ENCODE measurements around the gene CFAP69. TPM values are rescaled to one million over a fixed set of nuclear protein-coding genes. Genes with fewer than 3 reads are reported as not detected.
A peak's percentile ranks its signal among the peaks of the same experiment; 100 is the strongest.
"Not testable (repeated sequence)": the region's sequence is repeated elsewhere in the genome, so short reads cannot be mapped to it uniquely, and the experiment has no call there.

Gene CFAP69
- polyA plus RNA-seq, 1 donor, result 8.1 TPM

DNA sequence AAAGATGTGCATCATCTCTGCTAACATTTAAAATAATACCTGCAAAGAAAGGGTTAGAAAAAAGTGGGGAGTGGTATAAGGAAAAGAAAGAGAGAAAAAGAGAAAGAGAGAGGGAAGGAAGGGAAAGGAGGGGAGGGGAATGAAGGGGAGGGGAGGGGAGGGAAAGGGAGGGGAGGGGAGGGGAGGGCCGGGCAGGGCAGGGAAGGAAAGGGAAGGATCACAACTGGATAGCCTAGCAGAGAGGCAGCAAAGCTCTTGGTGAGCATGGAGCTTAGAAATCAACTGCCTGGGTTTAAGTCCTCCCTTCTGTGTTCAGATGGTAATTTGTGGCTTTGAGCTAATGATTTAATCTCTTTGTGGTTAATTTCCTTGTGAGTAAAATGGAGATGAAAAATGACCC lies 81.5 kb downstream of the CFAP69 start:
- H3K27me3 ChIP-seq (ENCODE audit: control insufficient read depth, insufficient read depth, low read length), result peaks cover 13% of the 10 kb centered on the region
- H3K9me3 ChIP-seq (ENCODE audit: control insufficient read depth, low read depth, low read length), result no peaks in the 10 kb centered on the region
- no peak overlapping the region for H3K27ac ChIP-seq (ENCODE audit: low read length)
- no peak for DNase-seq
- no CpG with 5 or more reads among the region's 1 CpG for WGBS (ENCODE audit: insufficient coverage, low lambda C conversion rate)
- H3K4me3 ChIP-seq (ENCODE audit: low read length), result no peak overlapping the region
- H3K36me3 ChIP-seq (ENCODE audit: control insufficient read depth, insufficient read depth, low read length), result no peaks in the 10 kb centered on the region
- H3K4me1 ChIP-seq (ENCODE audit: control insufficient read depth, insufficient read depth, low read length), result no peaks in the 10 kb centered on the region

DNA sequence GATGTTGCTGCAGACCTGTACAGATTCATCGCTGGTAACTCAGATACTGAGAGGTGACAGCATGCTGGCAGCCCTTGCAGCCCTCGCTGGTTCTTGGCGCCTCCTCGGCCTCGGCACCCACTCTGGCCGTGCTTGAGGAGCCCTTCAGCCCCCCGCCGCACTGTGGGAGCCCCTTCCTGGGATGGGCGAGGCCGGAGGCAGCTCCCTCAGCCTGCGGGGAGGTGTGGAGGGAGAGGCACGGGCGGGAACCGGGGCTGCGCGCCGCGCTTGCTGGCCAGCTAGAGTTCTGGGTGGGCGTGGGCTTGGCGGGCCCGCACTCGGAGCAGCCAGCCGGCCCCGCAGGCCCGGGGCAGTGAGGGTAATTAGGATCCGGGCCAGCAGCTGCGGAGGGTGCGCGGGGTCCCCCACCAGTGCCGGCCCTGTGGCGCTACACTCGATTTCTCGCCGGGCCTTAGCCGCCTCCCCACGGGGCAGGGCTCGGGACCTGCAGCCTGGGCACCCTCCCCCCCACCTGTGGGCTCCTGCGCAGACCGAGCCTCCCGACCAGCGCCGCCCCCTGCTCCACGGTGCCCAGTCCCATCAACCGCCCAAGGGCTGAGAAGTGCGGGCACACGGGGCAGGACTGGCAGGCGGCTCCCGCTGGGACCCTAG lies 89.3 kb downstream of the CFAP69 start:
- no peak for DNase-seq
- no CpG with 5 or more reads among the region's 48 CpGs for WGBS (ENCODE audit: insufficient coverage, low lambda C conversion rate)
- no peaks in the 10 kb centered on the region for H3K4me1 ChIP-seq (ENCODE audit: control insufficient read depth, insufficient read depth, low read length)
- no peaks in the 10 kb centered on the region for H3K27me3 ChIP-seq (ENCODE audit: control insufficient read depth, insufficient read depth, low read length)
- H3K4me3 ChIP-seq (ENCODE audit: low read length), result no peak overlapping the region
- H3K36me3 ChIP-seq (ENCODE audit: control insufficient read depth, insufficient read depth, low read length), result no peaks in the 10 kb centered on the region
- peaks cover 6% of the 10 kb centered on the region for H3K9me3 ChIP-seq (ENCODE audit: control insufficient read depth, low read depth, low read length)
- no peak overlapping the region for H3K27ac ChIP-seq (ENCODE audit: low read length)

- not testable (repeated sequence) for H3K27ac ChIP-seq (ENCODE audit: low read length); H3K36me3 ChIP-seq (ENCODE audit: control insufficient read depth, insufficient read depth, low read length); DNase-seq; H3K4me3 ChIP-seq (ENCODE audit: low read length); H3K4me1 ChIP-seq (ENCODE audit: control insufficient read depth, insufficient read depth, low read length); H3K27me3 ChIP-seq (ENCODE audit: control insufficient read depth, insufficient read depth, low read length); H3K9me3 ChIP-seq (ENCODE audit: control insufficient read depth, low read depth, low read length)
- no CpG with 5 or more reads among the region's 2 CpGs for WGBS (ENCODE audit: insufficient coverage, low lambda C conversion rate)
Observed at GRCh38 chr7:90334926-90335325, 90.0 kb downstream of the CFAP69 start.

DNA sequence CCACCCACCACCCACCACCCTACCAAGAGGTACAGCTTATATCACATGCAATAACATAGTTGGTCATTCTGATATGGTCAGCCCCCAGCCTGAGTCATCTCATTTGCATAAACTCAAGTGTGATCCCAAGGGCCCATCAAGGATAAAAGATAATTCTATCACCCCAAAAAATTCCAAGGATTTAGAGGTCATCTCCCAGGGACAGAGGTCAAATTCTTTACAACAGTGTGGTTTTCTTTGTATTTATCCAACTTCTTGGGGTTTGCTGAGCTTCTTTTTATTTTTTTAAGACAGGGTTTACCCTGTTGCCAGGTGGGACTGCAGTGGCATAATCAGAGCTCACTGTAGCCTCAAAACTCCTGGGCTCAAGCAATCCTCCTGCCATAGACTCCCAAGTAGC lies 92.1 kb downstream of the CFAP69 start:
- no peak for DNase-seq
- Histone ChIP-seq H3K27me3 (ENCODE audit: control insufficient read depth, insufficient read depth, low read length) (no peaks in the 10 kb centered on the region), H3K27ac (ENCODE audit: low read length) (no peak overlapping the region), H3K36me3 (ENCODE audit: control insufficient read depth, insufficient read depth, low read length) (no peaks in the 10 kb centered on the region), H3K4me1 (ENCODE audit: control insufficient read depth, insufficient read depth, low read length) (no peaks in the 10 kb centered on the region), H3K9me3 (ENCODE audit: control insufficient read depth, low read depth, low read length) (peaks cover 6% of the 10 kb centered on the region), H3K4me3 (ENCODE audit: low read length) (no peak overlapping the region)

DNA sequence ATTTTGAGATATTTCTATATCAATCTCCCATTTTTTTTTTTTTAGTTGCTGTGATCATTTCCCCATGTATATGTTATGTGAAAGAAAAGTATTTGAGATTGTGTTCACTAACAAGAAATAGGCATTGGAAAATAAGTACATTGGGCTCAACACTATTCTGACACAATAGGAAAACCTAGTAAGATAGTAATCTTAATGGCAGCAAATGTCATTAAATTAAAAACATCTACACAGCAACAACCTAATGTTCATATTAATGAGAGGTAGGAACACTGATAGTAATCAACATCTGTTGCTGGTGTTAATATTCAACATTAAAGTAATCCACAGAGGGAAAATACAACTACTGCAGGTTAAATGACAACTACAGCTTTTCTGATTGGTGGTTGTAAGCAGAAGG lies 100.0 kb downstream of the CFAP69 start:
- H3K36me3 ChIP-seq (ENCODE audit: control insufficient read depth, insufficient read depth, low read length), result no peaks in the 10 kb centered on the region
- no peaks in the 10 kb centered on the region for H3K9me3 ChIP-seq (ENCODE audit: control insufficient read depth, low read depth, low read length)
- peak overlapping the region; percentile 77 for H3K27ac ChIP-seq (ENCODE audit: low read length)
- H3K4me1 ChIP-seq (ENCODE audit: control insufficient read depth, insufficient read depth, low read length), result no peaks in the 10 kb centered on the region
- no peaks in the 10 kb centered on the region for H3K27me3 ChIP-seq (ENCODE audit: control insufficient read depth, insufficient read depth, low read length)
- no peak for DNase-seq
- no peak overlapping the region for H3K4me3 ChIP-seq (ENCODE audit: low read length)

GRCh38 chr7:90345595-90346335 lies 100.8 kb downstream of the CFAP69 start:
- H3K4me3 ChIP-seq (ENCODE audit: low read length), result peak overlapping the region; percentile 68
- H3K27me3 ChIP-seq (ENCODE audit: control insufficient read depth, insufficient read depth, low read length), result no peaks in the 10 kb centered on the region
- H3K9me3 ChIP-seq (ENCODE audit: control insufficient read depth, low read depth, low read length), result no peaks in the 10 kb centered on the region
- no peaks in the 10 kb centered on the region for H3K36me3 ChIP-seq (ENCODE audit: control insufficient read depth, insufficient read depth, low read length)
- peak overlapping the region; percentile 77 for H3K27ac ChIP-seq (ENCODE audit: low read length)
- WGBS (ENCODE audit: insufficient coverage, low lambda C conversion rate), result 0% methylated on average over 1 of the region's 18 CpGs
- H3K4me1 ChIP-seq (ENCODE audit: control insufficient read depth, insufficient read depth, low read length), result no peaks in the 10 kb centered on the region
- peak; percentile 17 to 76 for DNase-seq

DNA sequence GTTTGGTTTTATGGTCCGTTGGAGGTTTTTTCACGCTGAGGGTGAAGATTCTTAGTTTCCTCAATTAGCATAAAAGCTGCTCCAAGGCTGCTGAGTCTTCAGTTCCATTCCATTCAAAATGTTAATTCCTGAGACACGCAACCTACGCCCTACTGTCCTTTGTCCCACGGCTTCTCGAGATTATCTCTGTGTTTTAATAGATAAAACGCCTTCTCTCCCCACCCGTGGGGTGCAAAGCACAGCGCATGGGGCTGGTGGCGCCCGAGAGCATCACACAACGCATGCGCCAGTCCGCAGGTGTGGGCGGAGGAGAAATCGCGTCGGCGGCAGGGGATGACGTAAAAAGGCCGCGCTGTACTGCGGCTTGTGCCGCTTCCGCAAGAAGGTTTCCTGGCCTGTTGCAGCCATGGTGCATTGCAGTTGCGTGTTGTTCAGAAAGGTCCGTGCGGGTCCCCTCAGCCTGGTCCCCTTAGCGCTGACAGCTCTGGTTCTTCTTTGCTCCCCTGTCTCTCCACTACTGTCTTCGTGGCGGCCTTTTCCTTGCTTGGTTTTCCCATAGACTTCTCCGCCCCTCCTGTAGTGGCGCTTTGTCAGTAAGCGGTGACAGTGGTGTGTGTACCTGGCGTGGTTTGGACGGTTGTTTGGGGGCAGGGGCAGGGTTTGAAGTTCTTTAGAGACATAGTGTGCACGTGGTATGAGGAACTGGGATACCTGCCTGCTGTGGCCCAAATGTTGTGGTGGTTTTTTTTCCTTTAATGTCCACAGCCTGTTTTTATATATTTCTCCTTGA lies 101.6 kb downstream of the CFAP69 start, which contains the start of gene GTPBP10:
Gene GTPBP10, plus strand, starts transcription at position 381 of the 790 bp plus-strand sequence. Its CDS starts 26 bp downstream, at position 407.
- DNase-seq, result peak; percentile 98 to 99
- Histone ChIP-seq H3K27ac (ENCODE audit: low read length) (peak within 1 kb of the TSS; percentile 77), H3K4me1 (ENCODE audit: control insufficient read depth, insufficient read depth, low read length) (no peaks in the 10 kb centered on the region), H3K36me3 (ENCODE audit: control insufficient read depth, insufficient read depth, low read length) (no peaks in the 10 kb centered on the region), H3K9me3 (ENCODE audit: control insufficient read depth, low read depth, low read length) (no peaks in the 10 kb centered on the region), H3K4me3 (ENCODE audit: low read length) (peak within 1 kb of the TSS; percentile 68), H3K27me3 (ENCODE audit: control insufficient read depth, insufficient read depth, low read length) (no peaks in the 10 kb centered on the region)
- WGBS (ENCODE audit: insufficient coverage, low lambda C conversion rate), result no CpG with 5 or more reads among the region's 37 CpGs

- H3K36me3 ChIP-seq (ENCODE audit: control insufficient read depth, insufficient read depth, low read length), result no peaks in the 10 kb centered on the region
- no peak overlapping the region for H3K27ac ChIP-seq (ENCODE audit: low read length)
- WGBS (ENCODE audit: insufficient coverage, low lambda C conversion rate), result 72% methylated on average over 3 of the region's 4 CpGs
- DNase-seq, result no peak
- peak overlapping the region; percentile 68 for H3K4me3 ChIP-seq (ENCODE audit: low read length)
- H3K4me1 ChIP-seq (ENCODE audit: control insufficient read depth, insufficient read depth, low read length), result no peaks in the 10 kb centered on the region
- no peaks in the 10 kb centered on the region for H3K9me3 ChIP-seq (ENCODE audit: control insufficient read depth, low read depth, low read length)
- no peaks in the 10 kb centered on the region for H3K27me3 ChIP-seq (ENCODE audit: control insufficient read depth, insufficient read depth, low read length)
Observed at GRCh38 chr7:90347759-90348158, 102.8 kb downstream of the CFAP69 start.

DNA sequence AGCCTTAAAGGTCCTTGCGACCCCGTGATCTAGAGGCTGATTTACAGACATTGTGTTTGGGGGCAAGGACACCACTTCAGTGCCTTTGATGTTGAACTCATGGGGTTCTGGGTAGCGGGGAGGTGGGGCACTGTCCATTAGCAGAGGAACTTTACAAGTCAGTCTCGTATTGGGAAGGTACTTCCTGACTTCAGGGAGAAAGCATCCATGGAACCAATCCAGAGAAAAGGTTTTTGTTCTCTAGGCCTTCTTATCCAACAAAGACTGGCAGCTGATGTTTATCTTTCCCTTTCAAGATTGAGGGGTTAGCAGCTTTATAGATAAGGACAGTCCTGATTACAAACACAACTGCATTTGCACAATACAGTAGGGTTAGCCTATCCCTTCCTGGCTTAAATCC lies 104.3 kb downstream of the CFAP69 start:
- no CpG with 5 or more reads among the region's 4 CpGs for WGBS (ENCODE audit: insufficient coverage, low lambda C conversion rate)
- no peaks in the 10 kb centered on the region for H3K27me3 ChIP-seq (ENCODE audit: control insufficient read depth, insufficient read depth, low read length)

DNA sequence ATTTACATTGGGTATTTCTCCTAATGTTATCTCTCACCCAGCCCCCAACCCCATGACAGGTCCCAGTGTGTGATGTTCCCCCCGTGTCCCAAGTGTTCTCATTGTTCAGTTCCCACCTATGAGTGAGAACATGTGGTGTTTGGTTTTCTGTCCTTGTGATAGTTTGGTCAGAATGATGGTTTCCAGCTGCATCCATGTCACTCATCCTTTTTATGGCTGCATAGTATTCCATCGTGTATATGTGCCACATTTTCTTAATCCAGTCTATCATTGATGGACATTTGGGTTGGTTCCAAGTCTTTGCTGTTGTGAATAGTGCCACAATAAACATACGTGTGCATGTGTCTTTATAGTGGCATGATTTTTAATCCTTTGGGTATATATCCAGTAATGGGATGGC lies 105.1 kb downstream of the CFAP69 start:
- H3K9me3 ChIP-seq (ENCODE audit: control insufficient read depth, low read depth, low read length), result not testable (repeated sequence)

More for the DNA sequence above, 104.3 kb downstream of the CFAP69 start:
- no peaks in the 10 kb centered on the region for H3K9me3 ChIP-seq (ENCODE audit: control insufficient read depth, low read depth, low read length)
- no peaks in the 10 kb centered on the region for H3K4me1 ChIP-seq (ENCODE audit: control insufficient read depth, insufficient read depth, low read length)
- H3K4me3 ChIP-seq (ENCODE audit: low read length), result no peak overlapping the region
- peaks cover 4% of the 10 kb centered on the region for H3K36me3 ChIP-seq (ENCODE audit: control insufficient read depth, insufficient read depth, low read length)
- no peak for DNase-seq
- no peak overlapping the region for H3K27ac ChIP-seq (ENCODE audit: low read length)

More for the DNA sequence above, 105.1 kb downstream of the CFAP69 start:
- H3K27ac ChIP-seq (ENCODE audit: low read length); H3K4me3 ChIP-seq (ENCODE audit: low read length); H3K4me1 ChIP-seq (ENCODE audit: control insufficient read depth, insufficient read depth, low read length); H3K27me3 ChIP-seq (ENCODE audit: control insufficient read depth, insufficient read depth, low read length); DNase-seq; H3K36me3 ChIP-seq (ENCODE audit: control insufficient read depth, insufficient read depth, low read length): not testable (repeated sequence)
- WGBS (ENCODE audit: insufficient coverage, low lambda C conversion rate), result no CpG with 5 or more reads among the region's 3 CpGs
